ENCODE data around the gene FOXRED2.

FOXRED2 gene

DNA sequence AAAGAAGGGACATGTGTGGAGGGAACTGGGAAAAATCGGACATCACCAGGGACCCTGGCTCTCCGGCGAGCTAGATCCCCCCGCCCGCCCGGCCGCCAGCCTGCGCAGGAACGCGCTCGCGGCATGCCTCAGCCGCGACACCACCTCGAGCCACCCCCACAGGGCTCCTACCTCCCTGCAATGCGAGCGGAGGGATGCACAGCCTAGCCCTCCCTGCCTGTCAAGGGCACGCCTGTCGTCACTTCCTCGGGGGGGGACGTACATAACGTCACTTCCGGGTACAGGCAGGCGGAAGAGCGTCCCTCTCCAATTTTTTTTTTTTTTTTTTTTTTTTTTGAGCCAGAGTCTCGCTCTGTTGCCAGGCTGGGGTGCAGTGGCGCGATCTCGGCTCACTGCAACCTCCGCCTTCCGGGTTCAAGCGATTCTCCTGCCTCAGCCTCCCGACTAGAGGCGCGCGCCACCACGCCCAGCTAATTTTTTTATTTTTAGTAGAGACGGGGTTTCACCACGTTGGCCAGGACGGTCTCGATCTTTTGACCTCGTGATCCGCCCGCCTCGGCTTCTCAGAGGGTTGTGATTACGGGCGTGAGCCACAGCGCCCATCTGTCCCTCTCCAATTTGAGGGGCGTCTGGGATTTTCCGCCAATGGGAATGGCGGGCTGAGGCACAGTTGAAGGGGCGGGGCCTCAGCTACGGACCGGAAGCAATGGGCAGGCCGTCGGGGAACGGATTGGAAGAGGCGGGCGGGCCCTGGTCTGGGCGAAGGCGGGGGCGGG lies 25.3 kb downstream of the FOXRED2 start, which contains the start of gene TXN2:
TSS of gene TXN2 (minus strand) at position 248 of the 776 bp plus-strand sequence. CDS start 803 bp downstream, outside the sequence.
- Mint-ChIP-seq H3K4me3 (peak within 1 kb of the TSS; percentile 93 to 98 (median 97)), H3K36me3 (ENCODE audit: low read depth) (peaks cover 25% of the 10 kb centered on the region), H3K27ac (peak within 1 kb of the TSS; percentile 93 to 97 (median 95)), H3K4me1 (peaks cover 12% of the 10 kb centered on the region), H3K9me3 (no peaks in the 10 kb centered on the region), H3K27me3 (ENCODE audit: low read depth) (no peaks in the 10 kb centered on the region)
- TF ChIP-seq, protein P1, sequence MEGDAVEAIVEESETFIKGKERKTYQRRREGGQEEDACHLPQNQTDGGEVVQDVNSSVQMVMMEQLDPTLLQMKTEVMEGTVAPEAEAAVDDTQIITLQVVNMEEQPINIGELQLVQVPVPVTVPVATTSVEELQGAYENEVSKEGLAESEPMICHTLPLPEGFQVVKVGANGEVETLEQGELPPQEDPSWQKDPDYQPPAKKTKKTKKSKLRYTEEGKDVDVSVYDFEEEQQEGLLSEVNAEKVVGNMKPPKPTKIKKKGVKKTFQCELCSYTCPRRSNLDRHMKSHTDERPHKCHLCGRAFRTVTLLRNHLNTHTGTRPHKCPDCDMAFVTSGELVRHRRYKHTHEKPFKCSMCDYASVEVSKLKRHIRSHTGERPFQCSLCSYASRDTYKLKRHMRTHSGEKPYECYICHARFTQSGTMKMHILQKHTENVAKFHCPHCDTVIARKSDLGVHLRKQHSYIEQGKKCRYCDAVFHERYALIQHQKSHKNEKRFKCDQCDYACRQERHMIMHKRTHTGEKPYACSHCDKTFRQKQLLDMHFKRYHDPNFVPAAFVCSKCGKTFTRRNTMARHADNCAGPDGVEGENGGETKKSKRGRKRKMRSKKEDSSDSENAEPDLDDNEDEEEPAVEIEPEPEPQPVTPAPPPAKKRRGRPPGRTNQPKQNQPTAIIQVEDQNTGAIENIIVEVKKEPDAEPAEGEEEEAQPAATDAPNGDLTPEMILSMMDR (IDR thresholded peaks at IDR 0.05; ENCODE audit: unreplicated experiment in 3 of 3) = no peak

DNA sequence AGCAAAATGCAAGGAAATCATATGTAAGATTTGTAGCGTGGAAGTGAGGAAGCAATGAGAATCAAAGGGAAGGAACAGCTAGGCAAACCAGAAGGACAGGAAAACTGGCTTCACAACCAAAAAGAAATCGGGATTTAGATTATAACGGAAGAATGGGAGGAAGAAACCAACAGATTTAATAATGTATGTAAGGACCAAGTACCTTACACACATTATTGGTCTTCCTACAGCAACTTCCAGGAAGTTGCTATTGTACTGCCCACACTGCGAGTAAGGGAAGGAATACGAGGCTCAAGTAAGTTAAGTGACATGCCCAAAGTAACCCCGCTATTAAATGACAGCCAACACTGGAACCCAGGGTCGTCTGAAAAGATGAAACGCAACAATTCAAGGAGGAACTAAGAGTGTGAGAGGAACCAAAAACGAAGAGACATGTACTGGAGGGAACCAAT lies 25.9 kb downstream of the FOXRED2 start:
- peak overlapping the region; percentile 93 to 98 (median 97) for H3K4me3 Mint-ChIP-seq
- TF ChIP-seq, protein P1 (IDR thresholded peaks at IDR 0.05; ENCODE audit: unreplicated experiment in 3 of 3) = no peak

DNA sequence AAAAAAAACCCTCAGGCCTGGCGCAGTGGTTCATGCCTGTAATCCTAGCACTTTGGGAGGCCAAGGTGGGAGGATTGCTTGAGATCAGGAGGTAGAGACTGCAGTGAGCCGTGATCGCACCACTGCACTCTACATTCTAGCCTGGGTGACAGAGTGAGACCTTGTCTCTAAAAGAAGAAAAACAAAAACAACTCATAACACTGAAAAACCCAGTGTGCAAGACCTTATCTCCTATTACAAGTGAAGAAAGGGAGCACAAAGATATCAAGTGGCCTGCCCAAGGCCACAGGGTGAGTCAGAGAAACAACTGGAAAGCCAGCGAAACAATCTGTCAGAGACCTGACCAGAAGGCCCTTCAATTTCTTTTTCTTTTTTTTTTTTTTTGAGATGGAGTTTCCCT lies 27.9 kb downstream of the FOXRED2 start:
- peaks cover 39% of the 10 kb centered on the region for H3K36me3 Mint-ChIP-seq (ENCODE audit: low read depth)
- H3K4me1 Mint-ChIP-seq = peaks cover 12% of the 10 kb centered on the region
- no peaks in the 10 kb centered on the region for H3K9me3 Mint-ChIP-seq
- H3K27me3 Mint-ChIP-seq (ENCODE audit: low read depth) = no peaks in the 10 kb centered on the region
- TF ChIP-seq, protein P1 (IDR thresholded peaks at IDR 0.05; ENCODE audit: unreplicated experiment in 3 of 3) = no peak
- H3K27ac Mint-ChIP-seq = no peak overlapping the region
- H3K4me3 Mint-ChIP-seq = peak overlapping the region; percentile 29 to 69 (median 62)

More for the DNA sequence above, 25.9 kb downstream of the FOXRED2 start:
- peak overlapping the region; percentile 93 to 97 (median 95) for H3K27ac Mint-ChIP-seq
- peaks cover 23% of the 10 kb centered on the region for H3K36me3 Mint-ChIP-seq (ENCODE audit: low read depth)
- H3K27me3 Mint-ChIP-seq (ENCODE audit: low read depth) = no peaks in the 10 kb centered on the region
- peaks cover 12% of the 10 kb centered on the region for H3K4me1 Mint-ChIP-seq
- no peaks in the 10 kb centered on the region for H3K9me3 Mint-ChIP-seq

DNA sequence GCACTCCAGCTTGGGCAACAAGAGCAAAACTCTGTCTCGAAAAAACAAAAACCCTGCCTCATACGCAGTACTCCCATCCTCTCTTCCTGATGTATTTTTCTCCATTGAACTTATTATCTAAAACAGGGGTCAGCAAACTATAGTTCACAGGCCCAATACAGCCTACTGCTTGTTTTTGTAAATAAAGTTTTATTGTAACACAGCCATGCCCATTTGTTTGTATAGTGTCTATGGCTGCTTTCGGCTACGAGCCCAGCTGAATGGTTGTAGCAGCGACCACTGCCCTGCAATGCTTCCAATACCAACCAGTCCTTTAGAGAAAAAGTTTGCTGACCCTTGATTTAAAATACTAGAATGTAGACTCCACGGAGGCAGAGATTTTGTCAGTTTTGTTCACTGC lies 31.5 kb downstream of the FOXRED2 start:
- Mint-ChIP-seq H3K9me3 (no peaks in the 10 kb centered on the region), H3K27ac (no peak overlapping the region), H3K27me3 (ENCODE audit: low read depth) (no peaks in the 10 kb centered on the region)

DNA sequence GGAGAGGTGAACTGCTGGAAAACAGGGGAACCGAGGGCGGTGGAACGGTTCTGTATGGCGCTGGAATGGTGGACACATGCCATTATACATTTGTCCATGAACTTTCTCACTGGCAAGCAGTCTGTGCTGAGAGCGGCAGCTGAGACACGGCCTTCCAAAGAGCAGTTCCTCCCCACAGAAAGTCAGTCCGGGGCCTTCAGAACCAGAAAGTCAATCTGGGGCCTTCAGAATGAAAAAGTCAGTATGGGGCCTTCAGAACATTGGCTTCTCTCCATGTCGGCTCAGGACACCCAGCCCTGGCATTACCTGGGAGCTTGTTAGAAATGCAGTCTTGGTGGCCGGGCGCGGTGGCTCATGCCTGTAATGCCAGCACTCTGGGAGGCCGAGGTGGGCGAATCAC lies 34.2 kb downstream of the FOXRED2 start:
- Mint-ChIP-seq H3K4me3 (no peak overlapping the region), H3K9me3 (no peaks in the 10 kb centered on the region), H3K36me3 (ENCODE audit: low read depth) (peaks cover 29% of the 10 kb centered on the region), H3K4me1 (peaks cover 6% of the 10 kb centered on the region), H3K27me3 (ENCODE audit: low read depth) (no peaks in the 10 kb centered on the region), H3K27ac (no peak overlapping the region)
- TF ChIP-seq, protein P1 (IDR thresholded peaks at IDR 0.05; ENCODE audit: unreplicated experiment in 3 of 3) = no peak

More for the DNA sequence above, 31.5 kb downstream of the FOXRED2 start:
- Mint-ChIP-seq H3K4me3 (no peak overlapping the region), H3K4me1 (peaks cover 4% of the 10 kb centered on the region), H3K36me3 (ENCODE audit: low read depth) (peaks cover 35% of the 10 kb centered on the region)
- TF ChIP-seq, protein P1 (IDR thresholded peaks at IDR 0.05; ENCODE audit: unreplicated experiment in 3 of 3) = no peak
